Loucy (cell line): ENCODE measurements around the gene ZSCAN16.

Experiments
- CTCF ChIP-seq: fragments of 200-600 bp; sonication (generic); conservative IDR thresholded peaks from 2 replicates; pipeline ENCODE4 v1.5.1; 2014; ENCODE audit warnings: mild to moderate bottlenecking, antibody characterized with exemption, low read length
- EZH2phosphoT487 ChIP-seq: fragments of 200-600 bp; IDR thresholded peaks from 2 replicates; pipeline ENCODE4 v1.6.1; 2018; ENCODE audit warnings: antibody characterized with exemption, mild to moderate bottlenecking, moderate library complexity, borderline replicate concordance

GRCh38 chr6:28104392-28105244, 19.8 kb upstream of the ZSCAN16 start:
- TF ChIP-seq CTCF (peak; percentile 50), EZH2phosphoT487 (no peak)
